ENCODE measurements around the gene TTBK2.

Gene TTBK2

GRCh38 chr15:42825599-42825998, 95.0 kb downstream of the TTBK2 start:
- no peak overlapping the region for H3K4me2 ChIP-seq (ENCODE audit: low read length)
- no peak overlapping the region for H3K27ac ChIP-seq (ENCODE audit: low read length)
- H3K9ac ChIP-seq (ENCODE audit: low read length) = no peak overlapping the region
- no peak overlapping the region for H2AFZ ChIP-seq (ENCODE audit: low read depth, low read length)
- no peak overlapping the region for H3K4me3 ChIP-seq (ENCODE audit: low read length)
- no peaks in the 10 kb centered on the region for H3K36me3 ChIP-seq (replicated peaks; ENCODE audit: low read depth, low read length)
- H3K9me3 ChIP-seq (ENCODE audit: insufficient read depth, low read length) = no peaks in the 10 kb centered on the region
- H3K4me1 ChIP-seq (ENCODE audit: low read length) = no peaks in the 10 kb centered on the region
- no peaks in the 10 kb centered on the region for H4K20me1 ChIP-seq (ENCODE audit: insufficient read depth, low read length)
- no peaks in the 10 kb centered on the region for H3K27me3 ChIP-seq (ENCODE audit: low read depth, low read length)
- TF ChIP-seq CTCF (IDR thresholded peaks at IDR 0.05; ENCODE audit: low read depth, low read length) (no peak), EZH2phosphoT487 (IDR thresholded peaks at IDR 0.05; ENCODE audit: low read depth) (no peak)
- H3K79me2 ChIP-seq (ENCODE audit: low read length) = no peaks in the 10 kb centered on the region

- H3K4me3 ChIP-seq (ENCODE audit: low read length) = no peak overlapping the region
- no peaks in the 10 kb centered on the region for H3K79me2 ChIP-seq (ENCODE audit: low read length)
- H3K9ac ChIP-seq (ENCODE audit: low read length) = no peak overlapping the region
- no peak overlapping the region for H3K27ac ChIP-seq (ENCODE audit: low read length)
- no peaks in the 10 kb centered on the region for H3K27me3 ChIP-seq (ENCODE audit: low read depth, low read length)
- H3K4me1 ChIP-seq (ENCODE audit: low read length) = no peaks in the 10 kb centered on the region
- no peaks in the 10 kb centered on the region for H4K20me1 ChIP-seq (ENCODE audit: insufficient read depth, low read length)
- no peak overlapping the region for H3K4me2 ChIP-seq (ENCODE audit: low read length)
- H2AFZ ChIP-seq (ENCODE audit: low read depth, low read length) = no peak overlapping the region
- H3K9me3 ChIP-seq (ENCODE audit: insufficient read depth, low read length) = no peaks in the 10 kb centered on the region
- no peak for TF ChIP-seq CTCF (IDR thresholded peaks at IDR 0.05; ENCODE audit: low read depth, low read length)
- no peak for TF ChIP-seq EZH2phosphoT487 (IDR thresholded peaks at IDR 0.05; ENCODE audit: low read depth)
- no peaks in the 10 kb centered on the region for H3K36me3 ChIP-seq (replicated peaks; ENCODE audit: low read depth, low read length)
Measured at GRCh38 chr15:42820811-42821210, 99.8 kb downstream of the TTBK2 start.

GRCh38 chr15:42819786-42820185, 100.8 kb downstream of the TTBK2 start:
- Histone ChIP-seq H2AFZ (ENCODE audit: low read depth, low read length) (no peak overlapping the region), H3K4me1 (ENCODE audit: low read length) (no peaks in the 10 kb centered on the region), H4K20me1 (ENCODE audit: insufficient read depth, low read length) (no peaks in the 10 kb centered on the region), H3K27ac (ENCODE audit: low read length) (no peak overlapping the region), H3K36me3 (replicated peaks; ENCODE audit: low read depth, low read length) (no peaks in the 10 kb centered on the region), H3K9me3 (ENCODE audit: insufficient read depth, low read length) (no peaks in the 10 kb centered on the region), H3K4me3 (ENCODE audit: low read length) (no peak overlapping the region), H3K27me3 (ENCODE audit: low read depth, low read length) (no peaks in the 10 kb centered on the region), H3K79me2 (ENCODE audit: low read length) (no peaks in the 10 kb centered on the region), H3K4me2 (ENCODE audit: low read length) (no peak overlapping the region), H3K9ac (ENCODE audit: low read length) (no peak overlapping the region)
- TF ChIP-seq EZH2phosphoT487 (IDR thresholded peaks at IDR 0.05; ENCODE audit: low read depth) (no peak), CTCF (IDR thresholded peaks at IDR 0.05; ENCODE audit: low read depth, low read length) (no peak)

DNA sequence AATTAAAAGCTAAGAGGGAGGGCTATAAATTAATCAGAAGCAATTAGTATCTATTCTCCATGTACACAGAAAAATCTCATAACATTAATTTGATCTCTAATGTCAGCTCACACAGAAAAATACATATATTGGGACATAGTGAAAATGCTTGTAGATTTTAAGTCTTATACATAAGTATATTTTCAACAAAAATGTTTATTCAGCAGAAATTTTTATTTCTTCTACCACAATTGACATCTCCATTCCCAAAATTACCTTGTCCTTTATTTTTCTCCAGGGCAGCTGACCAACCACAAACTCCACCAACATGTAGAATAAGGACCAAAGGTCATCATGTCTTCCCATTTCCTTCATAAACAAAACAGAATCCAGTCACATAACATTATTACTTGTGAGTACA, 109.1 kb downstream of the TTBK2 start:
- Histone ChIP-seq H3K4me1 (ENCODE audit: low read length) (no peaks in the 10 kb centered on the region), H4K20me1 (ENCODE audit: insufficient read depth, low read length) (no peaks in the 10 kb centered on the region), H3K79me2 (ENCODE audit: low read length) (no peaks in the 10 kb centered on the region), H3K4me3 (ENCODE audit: low read length) (no peak overlapping the region), H3K9ac (ENCODE audit: low read length) (no peak overlapping the region), H3K27ac (ENCODE audit: low read length) (no peak overlapping the region), H2AFZ (ENCODE audit: low read depth, low read length) (no peak overlapping the region), H3K36me3 (replicated peaks; ENCODE audit: low read depth, low read length) (peaks cover 2% of the 10 kb centered on the region), H3K4me2 (ENCODE audit: low read length) (no peak overlapping the region), H3K9me3 (ENCODE audit: insufficient read depth, low read length) (no peaks in the 10 kb centered on the region), H3K27me3 (ENCODE audit: low read depth, low read length) (no peaks in the 10 kb centered on the region)
- TF ChIP-seq EZH2phosphoT487 (IDR thresholded peaks at IDR 0.05; ENCODE audit: low read depth) (no peak), CTCF (IDR thresholded peaks at IDR 0.05; ENCODE audit: low read depth, low read length) (no peak)

All from OCI-LY3 (cell line).